MG63 (cell line): ENCODE results near the gene CTRB1. TPM values are rescaled to one million over a fixed set of nuclear protein-coding genes. Genes with fewer than 3 reads are reported as not detected.

ENCODE experiments used
- DNase-seq: peaks from one replicate; pipeline ENCODE4 v3.0.0-alpha.2; 2020
- H3K27me3 ChIP-seq: fragments of 250-450 bp; sonication (Bioruptor Pico); 2 replicates; pipeline ENCODE4 v1.5.1; 2020; ENCODE audit warnings: mild to moderate bottlenecking, moderate library complexity
- H3K36me3 ChIP-seq: fragments of 250-450 bp; sonication (Bioruptor Pico); 2 replicates; pipeline ENCODE4 v1.5.1; 2020; ENCODE audit warnings: mild to moderate bottlenecking, moderate library complexity
- H3K4me3 ChIP-seq: fragments of 250-450 bp; sonication (Bioruptor Pico); 2 replicates; pipeline ENCODE4 v1.5.1; 2020; ENCODE audit warnings: mild to moderate bottlenecking, moderate library complexity
- H3K9me3 ChIP-seq: fragments of 250-450 bp; sonication (Bioruptor Pico); 2 replicates; pipeline ENCODE4 v1.5.1; 2020; ENCODE audit warnings: mild to moderate bottlenecking, moderate library complexity
- total RNA-seq: library from RNA; depleted of rRNA; stranded (reverse); fragments of >200 nt; shearing (Covaris generic); gene quantifications from 2 replicates; pipeline ENCODE4 v1.2.3, GENCODE V29; 2014; ENCODE audit warnings: low replicate concordance

CTRB1 gene
- total RNA-seq, 1 experiment from 2014 or later = not detected

- Histone ChIP-seq H3K27me3 (no peaks in the 10 kb centered on the region), H3K4me3 (no peak overlapping the region), H3K9me3 (no peaks in the 10 kb centered on the region), H3K36me3 (no peaks in the 10 kb centered on the region)
- no peak for DNase-seq
Measured at GRCh38 chr16:75256059-75256571, 37.3 kb downstream of the CTRB1 start.

- no peak for DNase-seq
- no peak overlapping the region for H3K4me3 ChIP-seq
- H3K36me3 ChIP-seq = no peaks in the 10 kb centered on the region
- no peaks in the 10 kb centered on the region for H3K27me3 ChIP-seq
- H3K9me3 ChIP-seq = no peaks in the 10 kb centered on the region
Measured at GRCh38 chr16:75256696-75257343, 38.0 kb downstream of the CTRB1 start.

- no peak for DNase-seq
- no peaks in the 10 kb centered on the region for H3K27me3 ChIP-seq
- no peaks in the 10 kb centered on the region for H3K9me3 ChIP-seq
- H3K36me3 ChIP-seq = no peaks in the 10 kb centered on the region
- no peak overlapping the region for H3K4me3 ChIP-seq
Measured at GRCh38 chr16:75257886-75258806, 39.4 kb downstream of the CTRB1 start.

- Histone ChIP-seq H3K9me3 (no peaks in the 10 kb centered on the region), H3K4me3 (no peak overlapping the region), H3K36me3 (no peaks in the 10 kb centered on the region), H3K27me3 (no peaks in the 10 kb centered on the region)
- DNase-seq = no peak
Measured at GRCh38 chr16:75258807-75259141, 40.0 kb downstream of the CTRB1 start.

- no peak for DNase-seq
Measured at GRCh38 chr16:75260851-75261589, 42.2 kb downstream of the CTRB1 start.

GRCh38 chr16:75261590-75262078 is 42.8 kb downstream of the CTRB1 start:
- Histone ChIP-seq H3K9me3 (no peaks in the 10 kb centered on the region), H3K27me3 (no peaks in the 10 kb centered on the region), H3K4me3 (no peak overlapping the region), H3K36me3 (no peaks in the 10 kb centered on the region)
- no peak for DNase-seq

More at GRCh38 chr16:75260851-75261589, 42.2 kb downstream of the CTRB1 start:
- H3K9me3 ChIP-seq = no peaks in the 10 kb centered on the region
- H3K4me3 ChIP-seq = no peak overlapping the region
- no peaks in the 10 kb centered on the region for H3K27me3 ChIP-seq
- H3K36me3 ChIP-seq = no peaks in the 10 kb centered on the region

- H3K4me3 ChIP-seq = no peak overlapping the region
Measured at GRCh38 chr16:75262104-75262799, 43.5 kb downstream of the CTRB1 start.

GRCh38 chr16:75262800-75263127 is 44.0 kb downstream of the CTRB1 start:
- Histone ChIP-seq H3K9me3 (no peaks in the 10 kb centered on the region), H3K4me3 (no peak overlapping the region), H3K36me3 (no peaks in the 10 kb centered on the region), H3K27me3 (no peaks in the 10 kb centered on the region)
- no peak for DNase-seq

More at GRCh38 chr16:75262104-75262799, 43.5 kb downstream of the CTRB1 start:
- Histone ChIP-seq H3K27me3 (no peaks in the 10 kb centered on the region), H3K36me3 (no peaks in the 10 kb centered on the region), H3K9me3 (no peaks in the 10 kb centered on the region)
- no peak for DNase-seq

GRCh38 chr16:75263291-75263962 is 44.6 kb downstream of the CTRB1 start:
- Histone ChIP-seq H3K27me3 (no peaks in the 10 kb centered on the region), H3K4me3 (no peak overlapping the region; the same call in none of the 2 replicates), H3K9me3 (no peaks in the 10 kb centered on the region), H3K36me3 (no peaks in the 10 kb centered on the region)
- no peak for DNase-seq

- H3K4me3 ChIP-seq = peak overlapping the region; percentile 69
- no peaks in the 10 kb centered on the region for H3K27me3 ChIP-seq
- H3K36me3 ChIP-seq = no peaks in the 10 kb centered on the region
- peak; percentile 50 for DNase-seq
- H3K9me3 ChIP-seq = no peaks in the 10 kb centered on the region
Measured at GRCh38 chr16:75263963-75264445, 45.2 kb downstream of the CTRB1 start.

GRCh38 chr16:75264457-75264998 is 45.7 kb downstream of the CTRB1 start:
- peak overlapping the region; percentile 69 for H3K4me3 ChIP-seq
- H3K27me3 ChIP-seq = no peaks in the 10 kb centered on the region
- no peaks in the 10 kb centered on the region for H3K36me3 ChIP-seq
- H3K9me3 ChIP-seq = no peaks in the 10 kb centered on the region
- no peak for DNase-seq

- no peaks in the 10 kb centered on the region for H3K27me3 ChIP-seq
- peak; percentile 48 for DNase-seq
- H3K36me3 ChIP-seq = no peaks in the 10 kb centered on the region
- no peaks in the 10 kb centered on the region for H3K9me3 ChIP-seq
- peak overlapping the region; percentile 69 for H3K4me3 ChIP-seq
Measured at GRCh38 chr16:75264999-75265910, 46.5 kb downstream of the CTRB1 start.

GRCh38 chr16:75265911-75266701 is 47.3 kb downstream of the CTRB1 start:
- Histone ChIP-seq H3K27me3 (no peaks in the 10 kb centered on the region), H3K4me3 (peak overlapping the region; percentile 52), H3K36me3 (no peaks in the 10 kb centered on the region), H3K9me3 (no peaks in the 10 kb centered on the region)
- peak; percentile 73 for DNase-seq
